LNCaP clone FGC (cell line): ENCODE results near the gene TPGS1.

Experiments
- DNase-seq: peaks from one replicate; pipeline ENCODE4 v3.0.0-alpha.2; 2011; ENCODE audit warnings: low read depth
- H3K4me3 ChIP-seq: 2 replicates; pipeline ENCODE4 v1.5.1; 2011; ENCODE audit warnings: mild to moderate bottlenecking, low read depth, low read length, control low read depth
- CTCF ChIP-seq: IDR thresholded peaks from 2 replicates; pipeline ENCODE4 v1.5.1; 2012; ENCODE audit warnings: mild to moderate bottlenecking; ENCODE audit not compliant: control insufficient read depth, insufficient read depth; ENCODE audit errors: extremely low read depth

The TPGS1 gene

GRCh38 chr19:508204-509150 is 1.2 kb downstream of the TPGS1 start:
- H3K4me3 ChIP-seq = peak overlapping the region; percentile 87
- no peak for DNase-seq
- no peak for TF ChIP-seq CTCF

DNA sequence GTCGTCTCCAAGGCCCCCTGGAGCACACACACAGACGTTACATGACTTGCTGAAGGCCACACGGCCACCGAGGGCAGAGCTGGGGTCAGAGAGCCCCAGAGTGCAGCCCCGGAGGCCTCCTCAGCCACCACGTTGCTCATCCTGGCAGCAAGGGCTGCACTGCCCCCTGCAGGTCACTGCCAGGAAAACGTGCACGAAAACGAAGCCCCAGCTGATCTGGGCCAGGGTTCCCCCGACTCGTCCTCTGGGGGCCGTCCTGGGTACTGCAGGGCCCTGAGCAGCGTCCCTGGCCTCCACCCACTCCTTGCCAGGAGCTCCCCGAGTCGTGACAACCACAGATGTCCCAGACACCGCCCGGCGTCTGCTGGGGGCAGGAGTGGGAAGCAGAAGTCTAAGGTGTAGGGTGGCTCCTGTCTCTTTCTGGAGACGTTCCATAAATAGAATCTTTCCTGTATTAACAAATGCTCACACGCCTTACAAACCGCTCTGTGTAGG is 3.4 kb downstream of the TPGS1 start:
- TF ChIP-seq CTCF = peak; percentile 91
- DNase-seq = no peak
- H3K4me3 ChIP-seq = no peak overlapping the region

DNA sequence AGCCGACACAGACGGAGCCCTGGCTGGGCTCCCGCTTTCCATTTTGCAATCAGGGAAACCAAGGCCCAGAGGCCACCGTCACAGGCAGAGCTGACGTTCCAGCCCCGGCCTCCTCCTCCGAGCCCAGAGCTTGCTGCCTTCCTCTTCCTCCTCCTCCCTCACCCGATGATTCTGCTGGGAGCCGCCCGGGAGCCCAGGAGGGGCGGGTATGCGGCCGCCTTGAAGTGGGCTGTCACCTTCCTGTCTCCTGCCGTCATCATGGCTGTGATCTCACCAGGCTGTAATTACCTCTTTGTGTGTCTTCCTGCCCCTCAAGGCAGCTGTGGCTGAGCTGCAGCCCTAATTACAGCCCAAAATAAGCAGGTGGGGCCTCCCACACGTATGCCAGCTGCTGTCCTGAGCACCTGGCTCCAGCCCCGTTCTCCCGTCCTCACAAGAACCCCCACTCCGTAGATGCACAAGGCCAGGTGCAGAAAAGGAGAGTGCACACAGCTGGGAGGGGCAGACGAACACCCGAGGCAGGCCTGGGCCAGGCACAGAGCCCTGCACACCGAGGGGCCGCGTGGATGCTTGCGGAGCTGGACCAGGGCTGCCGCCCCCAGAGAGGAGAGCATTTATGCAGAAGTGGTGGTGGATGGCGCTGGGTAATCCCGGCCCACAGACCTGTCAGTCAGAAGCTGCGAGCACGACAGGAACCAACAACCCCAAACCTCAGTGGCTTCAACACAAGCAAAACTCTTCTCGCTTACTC is 4.0 kb downstream of the TPGS1 start:
- no peak for TF ChIP-seq CTCF
- no peak overlapping the region for H3K4me3 ChIP-seq
- no peak for DNase-seq

- H3K4me3 ChIP-seq = no peak overlapping the region
- TF ChIP-seq CTCF = no peak
- no peak for DNase-seq
These were observed 5.5 kb downstream of the TPGS1 start for GRCh38 chr19:512547-513365.

GRCh38 chr19:513368-514165 is 6.3 kb downstream of the TPGS1 start:
- no peak for TF ChIP-seq CTCF
- no peak overlapping the region for H3K4me3 ChIP-seq

DNA sequence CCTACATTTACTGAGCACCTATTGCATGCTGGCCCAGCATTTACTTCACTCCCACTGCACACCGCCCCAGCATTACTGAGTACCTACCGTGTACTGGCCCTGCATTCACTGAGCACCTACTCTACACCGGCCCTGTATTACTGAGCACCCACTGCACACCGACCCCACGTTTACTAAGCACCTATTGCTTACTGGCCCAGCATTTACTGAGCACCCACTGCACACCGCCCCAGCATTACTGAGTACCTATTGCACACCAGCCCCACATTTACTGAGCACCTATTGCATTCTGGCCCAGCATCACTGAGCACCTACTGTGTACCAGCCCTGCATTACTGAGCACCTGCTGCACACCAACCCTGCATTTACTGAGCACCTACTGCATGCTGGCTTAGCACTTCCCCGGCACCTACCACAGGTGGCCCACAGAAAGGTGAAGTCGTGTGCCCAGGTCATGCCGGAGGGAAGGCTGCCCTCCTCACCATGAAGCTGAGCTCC is 6.9 kb downstream of the TPGS1 start:
- H3K4me3 ChIP-seq = no peak overlapping the region
- DNase-seq = no peak
- no peak for TF ChIP-seq CTCF

More at GRCh38 chr19:513368-514165, 6.3 kb downstream of the TPGS1 start:
- no peak for DNase-seq
